ENCODE results near the gene RFFL. TPM values are rescaled to one million over a fixed set of nuclear protein-coding genes. Genes with fewer than 3 reads are reported as not detected.

Gene RFFL
- total RNA-seq, 6 donors from 2014 or later: 17.6 to 30.8 (median 25.3) TPM

GRCh38 chr17:34974794-34975785, 88.4 kb downstream of the RFFL start:
- H3K9me3 ChIP-seq: no peaks in the 10 kb centered on the region
- H3K4me1 ChIP-seq: peaks cover 4 to 7% (median 6%) of the 10 kb centered on the region in 4 donors
- H3K27ac ChIP-seq: no peak overlapping the region
- no peak overlapping the region for H3K4me3 ChIP-seq
- 84 to 85% methylated on average over 3 of the region's 3 CpGs for WGBS, 2 donors
- no peaks in the 10 kb centered on the region for H3K27me3 ChIP-seq
- TF ChIP-seq EP300 (IDR thresholded peaks at IDR 0.05): no peak
- no peak for TF ChIP-seq POLR2A (IDR thresholded peaks at IDR 0.05)
- TF ChIP-seq, protein P1, sequence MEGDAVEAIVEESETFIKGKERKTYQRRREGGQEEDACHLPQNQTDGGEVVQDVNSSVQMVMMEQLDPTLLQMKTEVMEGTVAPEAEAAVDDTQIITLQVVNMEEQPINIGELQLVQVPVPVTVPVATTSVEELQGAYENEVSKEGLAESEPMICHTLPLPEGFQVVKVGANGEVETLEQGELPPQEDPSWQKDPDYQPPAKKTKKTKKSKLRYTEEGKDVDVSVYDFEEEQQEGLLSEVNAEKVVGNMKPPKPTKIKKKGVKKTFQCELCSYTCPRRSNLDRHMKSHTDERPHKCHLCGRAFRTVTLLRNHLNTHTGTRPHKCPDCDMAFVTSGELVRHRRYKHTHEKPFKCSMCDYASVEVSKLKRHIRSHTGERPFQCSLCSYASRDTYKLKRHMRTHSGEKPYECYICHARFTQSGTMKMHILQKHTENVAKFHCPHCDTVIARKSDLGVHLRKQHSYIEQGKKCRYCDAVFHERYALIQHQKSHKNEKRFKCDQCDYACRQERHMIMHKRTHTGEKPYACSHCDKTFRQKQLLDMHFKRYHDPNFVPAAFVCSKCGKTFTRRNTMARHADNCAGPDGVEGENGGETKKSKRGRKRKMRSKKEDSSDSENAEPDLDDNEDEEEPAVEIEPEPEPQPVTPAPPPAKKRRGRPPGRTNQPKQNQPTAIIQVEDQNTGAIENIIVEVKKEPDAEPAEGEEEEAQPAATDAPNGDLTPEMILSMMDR (IDR thresholded peaks at IDR 0.05): no peak
- no peak for TF ChIP-seq POLR2AphosphoS5 (IDR thresholded peaks at IDR 0.05)
- DNase-seq (no peak), ATAC-seq (ENCODE audit: low FRiP score in 2 of 2) (no peak)
- H3K36me3 ChIP-seq: no peaks in the 10 kb centered on the region

DNA sequence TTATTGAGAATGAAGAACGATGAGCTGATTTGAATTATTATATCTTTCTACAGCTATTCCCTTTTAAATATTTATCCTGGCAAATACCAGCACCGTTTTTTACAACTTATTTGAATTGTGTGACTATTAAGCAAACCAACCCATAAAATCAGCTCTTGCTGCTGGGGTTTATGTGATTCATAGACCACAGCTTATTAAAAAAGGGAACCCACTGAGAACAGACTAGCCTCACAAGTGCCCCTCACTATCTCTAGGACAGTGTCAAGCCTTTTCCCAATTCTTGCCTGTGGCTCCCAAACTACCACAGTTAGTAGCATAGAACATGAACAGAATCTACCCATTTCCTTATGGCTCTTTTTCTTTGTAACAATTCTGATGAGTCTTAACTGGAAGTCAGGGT, 89.3 kb downstream of the RFFL start:
- Histone ChIP-seq H3K4me1 (no peaks in the 10 kb centered on the region), H3K4me3 (no peak overlapping the region), H3K9me3 (no peaks in the 10 kb centered on the region), H3K36me3 (no peaks in the 10 kb centered on the region), H3K27ac (no peak overlapping the region), H3K27me3 (no peaks in the 10 kb centered on the region)
- DNase-seq (no peak), ATAC-seq (ENCODE audit: low FRiP score in 2 of 2) (no peak)
- TF ChIP-seq, protein P1 (IDR thresholded peaks at IDR 0.05): no peak
- TF ChIP-seq POLR2A (IDR thresholded peaks at IDR 0.05): no peak
- TF ChIP-seq POLR2AphosphoS5 (IDR thresholded peaks at IDR 0.05): no peak
- TF ChIP-seq EP300 (IDR thresholded peaks at IDR 0.05): no peak
- 38 to 68% methylated on average over 2 of the region's 2 CpGs for WGBS, 2 donors

DNA sequence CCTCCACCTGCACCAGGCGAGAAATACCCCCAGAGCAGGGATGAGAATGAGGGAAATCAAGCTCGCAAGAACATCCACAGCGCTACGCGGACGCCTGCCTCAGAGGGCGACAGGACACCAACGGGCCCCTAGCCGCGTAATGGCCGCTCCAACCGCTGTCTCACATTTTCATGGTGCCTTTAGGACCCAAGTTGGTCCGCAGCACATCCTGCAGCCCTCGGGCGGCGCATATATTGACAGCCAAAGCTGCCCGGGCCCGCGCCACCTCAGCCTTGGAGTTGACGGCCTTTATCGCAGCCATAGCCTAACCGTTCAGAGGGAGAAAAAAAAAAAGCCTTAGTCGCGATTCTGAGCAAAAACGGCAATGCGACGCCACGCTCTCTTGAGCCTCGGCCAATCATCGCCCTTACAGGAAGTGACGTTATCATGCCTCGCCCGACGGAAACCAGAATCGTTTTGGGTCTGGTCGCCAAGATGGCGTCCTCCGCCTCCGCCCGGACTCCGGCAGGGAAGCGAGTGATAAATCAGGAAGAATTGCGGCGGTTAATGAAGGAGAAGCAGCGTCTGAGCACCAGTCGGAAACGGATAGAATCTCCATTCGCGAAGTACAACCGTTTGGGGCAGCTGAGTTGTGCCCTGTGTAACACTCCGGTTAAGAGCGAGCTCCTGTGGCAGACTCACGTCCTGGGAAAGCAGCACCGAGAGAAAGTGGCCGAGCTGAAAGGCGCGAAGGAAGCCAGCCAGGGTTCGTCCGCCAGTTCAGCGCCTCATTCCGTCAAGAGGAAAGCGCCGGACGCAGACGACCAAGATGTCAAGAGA, 102.2 kb downstream of the RFFL start, which contains the start of the genes CCT6B and ZNF830:
Gene CCT6B (minus strand): TSS at position 368 of the 819 bp plus-strand sequence. CDS start 67 bp downstream, at position 301.
Gene ZNF830 (plus strand): TSS at position 448 of the 819 bp plus-strand sequence. CDS start 27 bp downstream, at position 475.
- peak in 1 of 4 donors; percentile 33 for TF ChIP-seq EP300 (IDR thresholded peaks at IDR 0.05)
- TF ChIP-seq, protein P1 (IDR thresholded peaks at IDR 0.05): no peak
- TF ChIP-seq POLR2AphosphoS5 (IDR thresholded peaks at IDR 0.05): peak; percentile 95 to 98
- TF ChIP-seq POLR2A (IDR thresholded peaks at IDR 0.05): peak in 3 of 4 donors; percentile 22 to 82 (median 76)
- Histone ChIP-seq H3K4me3 (peak within 1 kb of the TSS; percentile 82 to 95 (median 85)), H3K9me3 (no peaks in the 10 kb centered on the region), H3K4me1 (peaks cover 20 to 30% (median 22%) of the 10 kb centered on the region in 4 donors), H3K36me3 (peaks cover 0 to 31% (median 16%) of the 10 kb centered on the region in 4 donors), H3K27me3 (no peaks in the 10 kb centered on the region), H3K27ac (peak within 1 kb of the TSS; percentile 89 to 97 (median 94))
- ATAC-seq (ENCODE audit: low FRiP score in 2 of 2) (peak; percentile 96 to 99), DNase-seq (peak; percentile 89 to 90)
- 0 to 1% methylated on average over 38 to 65 of the region's 65 CpGs for WGBS, 2 donors

DNA sequence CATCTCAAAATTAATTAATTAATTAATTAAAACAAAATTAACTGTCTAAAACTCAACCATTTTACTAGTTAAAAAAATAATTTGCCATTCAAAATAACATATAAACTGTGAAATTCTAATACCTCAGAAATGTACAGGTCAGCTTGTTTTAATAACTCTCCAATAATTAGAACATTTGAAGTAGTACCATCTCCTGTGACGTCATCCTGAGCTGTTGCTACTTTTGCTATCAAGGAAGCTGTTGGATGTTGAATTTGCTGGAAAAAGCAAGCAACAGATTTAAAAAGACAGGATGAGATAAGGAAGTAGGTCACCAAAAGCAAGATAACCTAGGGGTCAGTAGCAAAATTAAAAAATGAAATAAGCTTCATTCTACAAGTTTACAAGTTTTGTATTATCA, 105.1 kb downstream of the RFFL start:
- no peaks in the 10 kb centered on the region for H3K9me3 ChIP-seq
- ATAC-seq (ENCODE audit: low FRiP score in 2 of 2) (no peak), DNase-seq (no peak)
- H3K27ac ChIP-seq: no peak overlapping the region
- TF ChIP-seq POLR2AphosphoS5 (IDR thresholded peaks at IDR 0.05): no peak
- TF ChIP-seq, protein P1 (IDR thresholded peaks at IDR 0.05): no peak
- 79 to 90% methylated on average over 1 of the region's 1 CpG for WGBS, 2 donors
- peaks cover 0 to 3% (median 0%) of the 10 kb centered on the region in 4 donors for H3K36me3 ChIP-seq
- no peaks in the 10 kb centered on the region for H3K27me3 ChIP-seq
- H3K4me1 ChIP-seq: peaks cover 15 to 22% (median 20%) of the 10 kb centered on the region in 4 donors
- no peak overlapping the region for H3K4me3 ChIP-seq

Small RNAs within 50 kb of the gene (small RNA-seq; reads per million reads assigned to genes)
- gene AC004223.1 (0 reads per million in 4 donors), gene RNU6-840P (0 reads per million in 4 donors)

Other genes with a start within 250 kb of the RFFL start
- gene CCT6B, start 102.2 kb downstream of the RFFL start, total RNA-seq: 1 to 10 TPM in 4 of 6 donors, under 1 TPM in 2; 0.54 to 4.5 (median 1.7) TPM
- gene ZNF830, start 102.2 kb downstream of the RFFL start, total RNA-seq: 10 to 100 TPM in 5 of 6 donors, 1 to 10 TPM in 1; 9.8 to 29.3 (median 14.1) TPM
- gene LIG3, start 83.2 kb downstream of the RFFL start, total RNA-seq: 10 to 100 TPM; 27.4 to 47.1 (median 29.9) TPM
- gene RAD51D, start 56.2 kb upstream of the RFFL start, total RNA-seq: 10 to 100 TPM in 2 of 6 donors, 1 to 10 TPM in 4; 3.5 to 14.7 (median 7.5) TPM
- not detected for gene FNDC8, start 57.9 kb upstream of the RFFL start, total RNA-seq
- 10 to 100 TPM in 5 of 6 donors, 1 to 10 TPM in 1; 6.7 to 14.6 (median 11.1) TPM for gene NLE1, start 78.6 kb upstream of the RFFL start, total RNA-seq
- gene UNC45B, start 84.1 kb upstream of the RFFL start, total RNA-seq: under 1 TPM in 4 of 6 donors, not detected in 2; 0.10 to 0.61 (median 0.20) TPM
- gene SLC35G3, start 130.7 kb upstream of the RFFL start, total RNA-seq: not detected
- 10 to 100 TPM; 26.7 to 48.5 (median 43.2) TPM for gene SLFN5, start 179.4 kb upstream of the RFFL start, total RNA-seq